ENCODE data around the gene MVP.

MVP gene

GRCh38 chr16:29804455-29805231 lies 15.6 kb upstream of the MVP start:
- no peak for DNase-seq (ENCODE audit: low spot score)

DNA sequence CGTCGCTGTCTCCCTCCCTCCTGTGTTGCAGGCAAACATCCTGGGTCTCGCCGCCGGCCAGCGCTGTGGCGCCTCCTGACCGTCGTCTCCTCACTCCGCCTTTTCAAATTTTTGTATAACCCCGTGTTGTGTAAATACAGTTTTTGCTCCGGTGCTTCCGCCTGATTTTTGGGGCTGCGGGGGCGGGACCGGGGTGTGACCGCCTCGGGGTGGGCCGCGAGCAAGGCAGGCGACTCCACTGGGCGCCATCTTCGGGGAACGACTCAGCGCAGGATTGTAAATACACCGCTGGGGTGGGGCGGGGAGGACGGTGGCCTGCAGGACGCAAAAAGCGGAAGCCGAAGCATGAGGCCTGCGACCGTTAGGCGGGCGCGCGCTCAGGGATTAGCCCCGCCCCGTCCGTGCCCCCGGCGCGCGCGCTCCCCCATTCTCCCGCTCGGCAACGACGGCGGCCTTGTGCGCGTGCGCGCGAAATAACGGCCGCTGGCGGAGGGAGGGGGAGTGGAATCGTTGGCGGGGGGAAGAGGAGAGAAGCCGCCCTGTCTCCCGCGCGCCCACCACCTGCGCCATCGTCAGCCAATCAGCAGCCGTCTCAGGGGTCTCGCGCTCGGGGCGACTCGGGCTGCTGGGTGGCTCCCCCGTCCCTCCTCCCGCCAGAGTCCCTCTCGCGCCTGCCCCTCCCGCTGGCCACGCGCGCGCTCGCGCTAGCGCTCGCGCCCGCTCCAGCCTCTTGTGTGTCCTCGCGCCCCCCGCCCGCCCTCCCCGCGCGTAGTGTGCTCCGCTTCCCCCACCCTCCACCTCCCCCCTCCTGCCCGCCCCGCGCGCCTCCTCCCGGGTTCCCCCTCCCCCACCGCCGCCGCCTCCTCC lies 14.8 kb upstream of the MVP start:
- peak; percentile 92 for DNase-seq (ENCODE audit: low spot score)

- DNase-seq (ENCODE audit: low spot score): no peak
Measured at GRCh38 chr16:29806099-29806579, 14.1 kb upstream of the MVP start, which contains the start of gene MAZ. TSS of gene MAZ (plus strand) at chr16:29806529. CDS start at chr16:29806702, 173 bp downstream.

DNA sequence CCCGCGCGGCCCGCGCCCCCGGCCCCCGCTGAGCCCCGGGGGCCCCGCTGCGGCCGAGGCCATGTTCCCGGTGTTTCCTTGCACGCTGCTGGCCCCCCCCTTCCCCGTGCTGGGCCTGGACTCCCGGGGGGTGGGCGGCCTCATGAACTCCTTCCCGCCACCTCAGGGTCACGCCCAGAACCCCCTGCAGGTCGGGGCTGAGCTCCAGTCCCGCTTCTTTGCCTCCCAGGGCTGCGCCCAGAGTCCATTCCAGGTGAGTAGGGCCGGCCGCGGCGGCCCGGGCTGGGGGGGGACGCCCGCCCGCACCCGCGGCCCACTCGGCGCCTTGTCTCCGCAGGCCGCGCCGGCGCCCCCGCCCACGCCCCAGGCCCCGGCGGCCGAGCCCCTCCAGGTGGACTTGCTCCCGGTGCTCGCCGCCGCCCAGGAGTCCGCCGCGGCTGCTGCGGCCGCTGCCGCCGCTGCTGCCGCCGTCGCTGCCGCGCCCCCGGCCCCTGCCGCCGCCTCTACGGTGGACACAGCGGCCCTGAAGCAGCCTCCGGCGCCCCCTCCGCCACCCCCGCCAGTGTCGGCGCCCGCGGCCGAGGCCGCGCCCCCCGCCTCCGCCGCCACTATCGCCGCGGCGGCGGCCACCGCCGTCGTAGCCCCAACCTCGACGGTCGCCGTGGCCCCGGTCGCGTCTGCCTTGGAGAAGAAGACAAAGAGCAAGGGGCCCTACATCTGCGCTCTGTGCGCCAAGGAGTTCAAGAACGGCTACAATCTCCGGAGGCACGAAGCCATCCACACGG lies 13.4 kb upstream of the MVP start:
- DNase-seq (ENCODE audit: low spot score): peak; percentile 82

GRCh38 chr16:29807426-29808218 lies 12.6 kb upstream of the MVP start:
- DNase-seq (ENCODE audit: low spot score): peak; percentile 84

- DNase-seq (ENCODE audit: low spot score): no peak
Measured at GRCh38 chr16:29808219-29808900, 11.9 kb upstream of the MVP start.

GRCh38 chr16:29809031-29809747 lies 11.1 kb upstream of the MVP start:
- no peak for DNase-seq (ENCODE audit: low spot score)

DNA sequence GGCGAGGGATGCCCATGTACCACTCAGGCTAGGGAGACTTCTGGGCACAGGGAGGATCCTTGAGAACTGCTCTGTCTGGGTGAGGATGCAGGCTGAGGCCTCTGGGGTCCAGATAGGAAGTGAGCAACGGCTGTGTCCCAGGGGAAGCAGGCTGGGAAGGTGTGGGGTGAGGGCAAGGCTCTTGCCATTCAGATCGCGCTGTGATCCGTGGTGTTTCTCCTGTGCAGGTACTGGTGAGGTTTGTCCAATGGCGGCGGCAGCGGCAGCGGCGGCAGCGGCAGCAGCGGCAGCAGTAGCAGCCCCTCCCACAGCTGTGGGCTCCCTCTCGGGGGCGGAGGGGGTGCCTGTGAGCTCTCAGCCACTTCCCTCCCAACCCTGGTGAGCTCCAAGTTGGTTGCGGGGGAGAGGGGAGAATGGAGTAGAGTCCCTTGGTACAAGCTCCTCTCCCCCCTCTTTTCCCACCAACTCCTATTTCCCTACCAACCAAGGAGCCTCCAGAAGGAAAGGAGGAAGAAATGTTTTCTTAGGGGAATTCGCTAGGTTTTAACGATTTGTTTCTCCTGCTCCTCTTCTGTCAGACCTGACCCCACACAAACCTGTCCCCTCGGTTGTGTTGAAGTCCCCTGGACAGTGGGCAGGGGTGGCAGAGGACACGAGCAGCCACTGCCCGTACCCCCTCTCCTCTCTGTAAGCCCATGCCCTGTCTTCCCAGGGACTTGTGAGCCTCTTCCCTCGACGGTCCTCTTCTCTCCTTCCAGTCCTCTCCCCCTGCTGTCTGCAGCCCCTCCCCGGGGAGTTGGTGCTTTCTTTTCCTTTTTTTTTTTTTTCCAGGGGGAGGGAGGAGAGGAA lies 10.2 kb upstream of the MVP start:
- DNase-seq (ENCODE audit: low spot score): no peak

GRCh38 chr16:29810699-29811169 lies 9.5 kb upstream of the MVP start:
- no peak for DNase-seq (ENCODE audit: low spot score)

- peak; percentile 95 for DNase-seq (ENCODE audit: low spot score)
Measured at GRCh38 chr16:29811170-29811895, 8.9 kb upstream of the MVP start.

DNA sequence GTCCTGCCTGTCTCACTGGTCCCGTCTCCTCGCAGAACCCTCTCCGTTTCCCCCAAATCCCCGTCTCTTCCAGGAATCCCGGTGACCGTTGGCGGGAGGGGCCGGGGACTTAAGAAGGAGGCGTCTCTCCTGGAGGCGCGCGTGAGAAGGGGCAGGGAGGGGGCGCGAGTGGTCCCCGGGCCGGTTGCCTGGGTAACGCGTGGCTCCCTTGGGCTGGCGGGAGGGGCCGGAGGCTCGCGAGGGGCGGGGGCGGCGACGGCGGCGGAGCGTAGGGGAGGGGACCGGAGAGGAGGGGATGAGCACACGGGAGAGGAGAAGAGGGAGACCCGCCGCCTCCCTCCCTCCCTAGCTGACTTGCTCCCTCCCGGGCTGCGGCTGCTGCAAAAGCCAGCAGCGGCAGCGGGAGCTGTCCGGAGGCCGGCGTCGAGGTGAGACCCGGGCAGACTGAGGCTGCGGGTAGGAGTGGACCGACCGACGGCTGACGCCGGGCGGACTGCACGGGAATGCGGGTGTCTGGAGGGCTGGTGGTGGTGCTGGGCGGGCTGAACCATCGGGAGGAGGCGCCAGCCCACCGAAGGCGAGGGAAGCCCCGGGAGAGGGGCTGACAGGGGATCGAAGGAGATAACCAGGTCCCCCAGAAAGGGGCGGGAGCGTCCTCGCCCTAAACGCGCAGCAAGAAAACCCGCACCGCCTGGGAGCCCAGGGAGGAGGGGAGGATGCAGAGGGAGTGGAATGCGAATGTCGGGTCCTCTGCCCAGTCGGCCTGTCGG lies 8.2 kb upstream of the MVP start, which contains the start of gene PRRT2:
TSS of gene PRRT2 (plus strand) at position 298 of the 770 bp plus-strand sequence. CDS start 862 bp downstream, outside the sequence.
- no peak for DNase-seq (ENCODE audit: low spot score)

GRCh38 chr16:29812754-29813643 lies 7.3 kb upstream of the MVP start:
- DNase-seq (ENCODE audit: low spot score): no peak

- no peak for DNase-seq (ENCODE audit: low spot score)
Measured at GRCh38 chr16:29813644-29814562, 6.4 kb upstream of the MVP start.

GRCh38 chr16:29814592-29814991 lies 5.7 kb upstream of the MVP start:
- DNase-seq (ENCODE audit: low spot score): no peak

GRCh38 chr16:29815032-29815721 lies 5.1 kb upstream of the MVP start:
- DNase-seq (ENCODE audit: low spot score): no peak

Data from HuH-7.5 (cell line).